OCI-LY1 (cell line): ENCODE data around the gene CNTNAP5.

Experiments
- CTCF ChIP-seq: fragments of 200-600 bp; sonication (generic), shearing (Covaris generic); IDR thresholded peaks from 2 replicates; pipeline ENCODE4 v1.5.1; 2017; ENCODE audit warnings: mild to moderate bottlenecking, antibody characterized with exemption, low read length, moderate library complexity, mixed read lengths
- EZH2 ChIP-seq: fragments of 200-600 bp; sonication (generic), shearing (Covaris generic); IDR thresholded peaks from 2 replicates; pipeline ENCODE4 v1.8.0; 2017; ENCODE audit warnings: borderline replicate concordance, mixed run types, mild to moderate bottlenecking, antibody characterized with exemption, low read length, moderate library complexity, mixed read lengths

- TF ChIP-seq CTCF (no peak), EZH2 (no peak)
Observed at GRCh38 chr2:124066776-124067175, 41.7 kb downstream of the CNTNAP5 start.
